HG02588 (cell line): ENCODE measurements around the gene TTLL11.
"Not testable (repeated sequence)": the region's sequence is repeated elsewhere in the genome, so short reads cannot be mapped to it uniquely, and the experiment has no call there.

Source experiments
- ATAC-seq: cut with Tn5 transposase; IDR thresholded peaks from one replicate; pipeline ENCODE4 v1.9.1; 2021; ENCODE audit warnings: mild to moderate bottlenecking, moderate library complexity; ENCODE audit not compliant: unreplicated experiment

TTLL11 gene

DNA sequence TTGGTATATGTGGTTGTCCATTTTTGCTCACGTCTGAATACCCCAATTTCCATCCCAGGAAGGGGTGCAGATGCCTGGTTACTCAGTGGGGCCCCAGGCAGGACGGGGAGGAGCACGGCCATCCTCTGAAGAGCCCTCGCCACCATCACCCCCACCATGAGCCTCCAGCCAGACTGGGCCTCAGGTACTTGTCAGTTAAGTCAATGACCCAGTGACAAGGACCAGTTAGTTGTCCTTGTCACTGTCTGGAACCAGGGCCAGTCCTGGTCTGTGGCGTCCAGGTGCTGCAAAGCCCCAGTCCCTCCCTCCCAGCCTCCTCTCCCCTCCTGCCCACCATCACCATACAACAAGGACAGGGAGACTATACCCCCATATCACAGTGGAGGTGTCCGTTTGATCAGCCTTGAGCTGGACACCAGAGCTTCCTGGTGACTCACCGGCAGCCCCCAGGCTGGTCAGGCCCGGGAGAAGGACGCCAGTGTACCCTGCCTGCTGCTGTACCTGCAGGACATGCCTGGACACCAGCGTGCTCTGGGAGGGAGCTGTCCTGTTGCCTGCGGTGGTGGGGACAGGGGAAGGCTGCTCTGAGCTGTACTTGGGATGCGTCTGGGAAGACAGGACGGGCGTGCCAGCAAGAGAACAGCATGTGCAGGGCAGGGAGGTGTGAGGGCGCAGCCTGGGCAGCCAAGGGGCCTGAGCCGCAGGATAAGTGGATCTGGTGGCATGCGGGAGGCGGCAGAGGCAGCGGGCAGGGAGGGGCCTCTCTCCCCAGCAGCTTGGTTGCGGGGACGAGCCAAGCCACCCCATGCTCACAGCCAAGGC lies 32.6 kb upstream of the TTLL11 start:
- no peak for ATAC-seq

- peak; percentile 54 for ATAC-seq
Observed at GRCh38 chr9:122125158-122125508, 32.0 kb upstream of the TTLL11 start.

DNA sequence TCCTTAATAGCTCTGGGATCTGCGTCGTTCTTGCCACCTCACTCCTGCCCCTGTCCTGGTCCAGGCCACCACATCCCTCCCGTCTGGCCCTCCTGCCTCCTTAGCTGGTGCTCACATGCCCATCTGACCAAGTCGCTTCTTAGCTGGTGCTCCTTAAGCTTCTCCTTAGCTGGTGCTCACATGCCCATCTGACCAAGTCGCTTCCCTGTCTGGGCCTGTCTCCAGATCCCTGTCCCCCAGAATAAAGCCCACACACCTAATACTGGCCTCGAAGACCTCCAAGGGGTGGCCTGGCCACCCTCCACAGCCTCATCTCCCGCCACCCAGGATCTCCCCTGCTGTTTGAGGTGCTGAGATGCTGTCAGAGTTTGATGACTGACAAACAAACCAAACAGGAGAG lies 31.4 kb upstream of the TTLL11 start:
- ATAC-seq: no peak

DNA sequence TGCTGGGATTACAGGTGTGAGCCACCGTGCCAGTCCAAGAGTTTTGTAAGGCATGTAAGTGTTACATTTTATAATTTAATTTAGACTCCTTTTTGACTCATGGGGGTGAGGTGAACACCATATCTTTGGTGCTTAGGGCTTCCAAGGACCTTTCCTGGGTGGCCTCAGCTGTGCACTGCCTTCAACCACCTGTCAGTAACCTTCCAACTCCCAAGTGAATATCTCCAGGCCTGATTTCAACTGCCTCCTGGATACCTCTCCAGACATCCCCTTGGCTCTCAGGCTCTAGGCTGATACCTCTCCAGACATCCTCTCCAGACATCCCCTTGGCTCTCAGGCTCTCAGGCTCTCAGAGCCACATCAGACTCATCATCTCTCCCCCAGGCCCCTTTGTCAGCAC lies 30.9 kb upstream of the TTLL11 start:
- no peak for ATAC-seq

DNA sequence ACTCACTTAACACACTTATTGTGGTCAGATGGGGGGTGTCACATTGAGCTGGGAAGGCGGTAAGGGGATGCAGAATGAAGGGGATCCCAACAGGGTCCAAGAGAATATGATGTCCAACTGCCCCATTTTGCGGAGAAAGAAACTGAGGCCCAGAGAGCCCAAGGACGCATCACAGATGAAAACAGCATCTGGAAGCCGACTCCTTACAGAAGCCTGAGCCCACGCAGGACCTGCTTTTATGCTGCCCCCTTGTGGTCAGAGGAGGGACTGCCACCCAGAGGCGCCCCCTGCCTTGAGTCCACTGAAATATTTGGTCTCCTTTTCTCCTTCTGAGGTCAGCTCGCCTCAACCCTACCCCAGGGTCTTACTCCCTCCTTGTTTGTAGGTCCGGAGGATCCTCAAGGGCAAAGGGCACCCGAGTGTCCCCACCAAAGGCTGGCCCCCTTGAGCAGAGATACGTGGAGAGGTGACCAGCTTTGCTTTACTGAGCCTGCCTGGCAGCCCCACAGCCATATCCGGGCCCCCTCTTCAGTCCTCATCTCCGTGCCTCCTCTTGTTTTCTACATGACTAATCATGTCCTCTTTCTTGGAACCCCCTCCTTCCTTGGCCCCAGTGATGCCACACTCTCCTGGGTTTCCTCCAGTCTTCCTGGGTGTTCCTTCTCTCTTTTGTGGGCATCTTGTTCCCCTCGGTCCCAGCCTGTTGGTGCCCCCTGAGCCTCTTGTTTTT lies 30.0 kb upstream of the TTLL11 start:
- no peak for ATAC-seq

GRCh38 chr9:122122468-122122867 lies 29.4 kb upstream of the TTLL11 start:
- no peak for ATAC-seq

DNA sequence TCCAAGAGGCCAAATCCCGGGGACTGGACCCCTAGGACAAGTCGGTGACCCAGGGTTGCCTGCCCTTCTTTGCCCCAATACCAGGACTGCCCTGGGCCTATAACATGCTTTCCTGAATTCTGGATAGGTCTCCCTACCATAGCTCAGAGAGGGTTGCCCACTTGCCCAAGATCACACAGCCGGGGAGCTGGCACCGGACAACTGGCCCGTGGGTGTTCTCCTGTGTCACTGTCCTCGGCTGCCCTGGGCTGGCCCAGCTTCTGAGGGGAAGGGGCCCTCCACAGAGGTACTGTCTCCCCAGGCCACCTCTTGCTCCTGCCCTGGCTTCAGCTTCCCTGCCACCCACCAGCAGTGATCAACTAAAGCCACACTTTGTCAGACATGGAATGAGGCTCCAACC lies 28.8 kb upstream of the TTLL11 start:
- no peak for ATAC-seq

DNA sequence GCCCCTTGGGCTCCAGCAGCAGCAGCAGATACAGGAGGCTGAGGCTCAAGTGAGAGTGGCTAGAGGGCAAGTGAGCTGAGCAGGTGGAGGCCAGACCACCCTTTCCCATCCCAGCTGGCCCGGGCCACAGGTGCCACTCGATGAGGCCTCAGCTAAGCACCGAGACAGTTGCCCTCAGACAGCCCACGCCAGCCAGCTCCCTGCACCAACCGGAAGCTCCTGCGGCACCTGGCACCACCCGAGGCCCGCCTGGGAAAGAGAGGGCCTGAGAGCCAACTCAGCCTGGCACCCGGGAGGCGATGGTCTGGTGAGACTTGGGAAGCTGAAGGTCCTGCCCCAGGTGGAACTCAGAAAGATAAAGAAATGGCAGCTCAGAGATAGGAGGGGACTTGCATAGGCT lies 28.3 kb upstream of the TTLL11 start:
- ATAC-seq: no peak

- no peak for ATAC-seq
Observed at GRCh38 chr9:122120316-122121071, 27.4 kb upstream of the TTLL11 start.

DNA sequence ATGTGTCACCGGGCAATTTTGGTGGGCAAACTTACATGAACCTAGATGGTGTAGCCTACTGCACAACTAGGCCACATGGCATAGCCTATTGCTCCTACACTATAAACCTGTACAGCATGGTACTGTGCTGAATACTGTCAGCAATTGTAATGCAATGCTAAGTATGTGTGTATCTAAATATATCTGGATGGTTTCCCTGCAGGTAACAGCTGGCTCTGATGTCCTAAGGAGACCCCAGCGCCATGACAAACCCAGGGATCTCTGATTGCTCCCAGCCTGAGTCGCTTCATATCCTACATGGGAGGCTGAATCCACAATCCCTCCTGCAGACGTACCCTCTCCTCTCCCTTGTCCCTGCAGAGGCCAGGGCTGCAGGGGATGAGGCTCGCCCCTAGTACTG lies 26.6 kb upstream of the TTLL11 start:
- no peak for ATAC-seq

GRCh38 chr9:122119166-122119521 lies 26.0 kb upstream of the TTLL11 start:
- no peak for ATAC-seq

DNA sequence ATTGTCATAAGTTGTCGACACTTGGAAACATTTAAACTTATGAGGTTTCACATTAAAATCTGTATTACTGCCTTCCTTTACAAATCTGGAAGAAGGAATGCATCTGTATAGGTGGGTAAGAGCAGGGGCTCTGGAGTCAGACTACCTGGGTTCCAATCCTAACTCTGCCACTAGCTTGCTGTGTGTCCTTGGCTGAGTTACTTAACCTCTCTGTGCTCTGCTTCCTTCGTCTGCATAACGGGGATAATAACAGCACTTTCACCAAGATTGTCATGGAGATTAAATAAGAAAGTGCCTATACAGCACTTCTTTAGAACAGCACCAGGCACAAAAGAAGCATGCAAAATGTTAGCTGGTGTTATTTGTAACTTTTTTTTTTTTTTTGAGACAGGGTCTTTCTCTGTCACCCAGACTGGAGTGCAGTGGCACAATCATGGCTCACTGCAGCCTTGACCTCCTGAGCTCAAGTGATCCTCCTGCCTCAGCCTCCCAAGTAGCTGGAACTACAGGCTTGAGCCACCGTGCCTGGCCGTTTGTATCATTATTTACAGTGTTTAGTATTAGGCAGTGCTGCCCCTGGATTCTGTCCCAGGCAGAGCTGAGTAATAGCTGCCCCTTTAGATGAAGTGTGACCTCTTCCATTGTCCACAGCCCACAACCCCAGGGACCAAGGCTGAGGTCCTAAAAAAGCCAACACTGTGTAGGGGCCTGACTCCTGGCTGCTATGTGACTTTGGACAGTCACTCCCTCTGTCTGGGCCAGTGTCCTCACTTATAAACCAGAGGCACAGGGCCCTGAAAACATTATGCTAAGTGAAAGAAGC lies 25.4 kb upstream of the TTLL11 start:
- no peak for ATAC-seq

- not testable (repeated sequence) for ATAC-seq
Observed at GRCh38 chr9:122117241-122117640, 24.1 kb upstream of the TTLL11 start.

GRCh38 chr9:122116448-122117173 lies 23.5 kb upstream of the TTLL11 start:
- ATAC-seq: no peak

- ATAC-seq: no peak
Observed at GRCh38 chr9:122116040-122116439, 22.9 kb upstream of the TTLL11 start.

GRCh38 chr9:122115176-122116035 lies 22.3 kb upstream of the TTLL11 start:
- no peak for ATAC-seq

- ATAC-seq: no peak
Observed at GRCh38 chr9:122113574-122113973, 20.5 kb upstream of the TTLL11 start.

- ATAC-seq: no peak
Observed at GRCh38 chr9:122112238-122112637, 19.1 kb upstream of the TTLL11 start.

- ATAC-seq: no peak
Observed at GRCh38 chr9:122111413-122112085, 18.4 kb upstream of the TTLL11 start.
